Adrenal gland (tissue), 5 donors: ENCODE results near the gene TMEM184B.

Experiments used
- POLR2A ChIP-seq, 2 donors: fragments of 450-650 bp; IDR thresholded peaks; one replicate each; pipeline ENCODE4 v1.6.1; 2017; ENCODE audit warnings: antibody characterized with exemption in 2 of 2, mild to moderate bottlenecking in 2 of 2, moderate library complexity in 1 of 2
- TF ChIP-seq, protein P1 (sequence below), 6 experiments: fragments of 450-650 bp in 4 of 6; fragments of 200-600 bp in 2 of 6; sonication (generic) in 1 of 6; IDR thresholded peaks; 1 replicate in 5 of 6; 2 replicates in 1 of 6; pipeline versions ENCODE4 v1.5.1 to v1.8.0; 2016 to 2021; ENCODE audit warnings: antibody characterized with exemption in 6 of 6, mild to moderate bottlenecking in 2 of 6, moderate library complexity in 1 of 6
- donor health status: DM: no; HTN: no; CAD: no.

- TF ChIP-seq, protein P1, sequence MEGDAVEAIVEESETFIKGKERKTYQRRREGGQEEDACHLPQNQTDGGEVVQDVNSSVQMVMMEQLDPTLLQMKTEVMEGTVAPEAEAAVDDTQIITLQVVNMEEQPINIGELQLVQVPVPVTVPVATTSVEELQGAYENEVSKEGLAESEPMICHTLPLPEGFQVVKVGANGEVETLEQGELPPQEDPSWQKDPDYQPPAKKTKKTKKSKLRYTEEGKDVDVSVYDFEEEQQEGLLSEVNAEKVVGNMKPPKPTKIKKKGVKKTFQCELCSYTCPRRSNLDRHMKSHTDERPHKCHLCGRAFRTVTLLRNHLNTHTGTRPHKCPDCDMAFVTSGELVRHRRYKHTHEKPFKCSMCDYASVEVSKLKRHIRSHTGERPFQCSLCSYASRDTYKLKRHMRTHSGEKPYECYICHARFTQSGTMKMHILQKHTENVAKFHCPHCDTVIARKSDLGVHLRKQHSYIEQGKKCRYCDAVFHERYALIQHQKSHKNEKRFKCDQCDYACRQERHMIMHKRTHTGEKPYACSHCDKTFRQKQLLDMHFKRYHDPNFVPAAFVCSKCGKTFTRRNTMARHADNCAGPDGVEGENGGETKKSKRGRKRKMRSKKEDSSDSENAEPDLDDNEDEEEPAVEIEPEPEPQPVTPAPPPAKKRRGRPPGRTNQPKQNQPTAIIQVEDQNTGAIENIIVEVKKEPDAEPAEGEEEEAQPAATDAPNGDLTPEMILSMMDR (IDR thresholded peaks at IDR 0.05) = no peak
- TF ChIP-seq POLR2A (IDR thresholded peaks at IDR 0.05) = no peak
Observed at GRCh38 chr22:38271927-38272372, 860 bp downstream of the TMEM184B start.
